Esophagus muscularis mucosa (tissue), 4 donors: ENCODE results near the gene DHRS7C. TPM values are rescaled to one million over a fixed set of nuclear protein-coding genes. Genes with fewer than 3 reads are reported as not detected.
A peak's percentile ranks its signal among the peaks of the same experiment; 100 is the strongest.

Source experiments
- DNase-seq: peaks from one replicate; pipeline ENCODE4 v3.0.0-alpha.2; 2017; ENCODE audit errors: extremely low spot score
- H3K27ac ChIP-seq, 4 donors: fragments of 200-600 bp; sonication (generic); replicated peaks in 1 of 4; 1 replicate in 3 of 4; 2 replicates in 1 of 4; pipeline ENCODE4 v1.5.1; 2016 to 2019; ENCODE audit warnings: mild to moderate bottlenecking in 1 of 4
- H3K27me3 ChIP-seq, 4 donors: fragments of 200-600 bp; sonication (generic); one replicate each; pipeline versions ENCODE4 v1.5.1 to v1.6.0; 2016 to 2019
- H3K36me3 ChIP-seq, 4 donors: fragments of 200-600 bp; sonication (generic); one replicate each; pipeline ENCODE4 v1.5.1; 2016 to 2019
- H3K4me1 ChIP-seq, 4 donors: fragments of 200-600 bp; sonication (generic); one replicate each; pipeline ENCODE4 v1.5.1; 2016 to 2019
- H3K4me3 ChIP-seq, 4 donors: fragments of 200-600 bp; sonication (generic); 1 replicate in 2 of 4; 2 replicates in 2 of 4; pipeline ENCODE4 v1.5.1; 2016 to 2019; ENCODE audit warnings: mild to moderate bottlenecking in 4 of 4, moderate library complexity in 1 of 4
- H3K9me3 ChIP-seq, 4 donors: fragments of 200-600 bp; sonication (generic); 1 replicate in 3 of 4; 2 replicates in 1 of 4; pipeline ENCODE4 v1.5.1; 2016 to 2019
- CTCF ChIP-seq, 3 experiments: fragments of 200-600 bp in 2 of 3; fragments of 450-650 bp in 1 of 3; sonication (generic) in 2 of 3; IDR thresholded peaks; one replicate each; pipeline ENCODE4 v1.5.1; 2017 to 2019; ENCODE audit warnings: antibody characterized with exemption in 3 of 3, mild to moderate bottlenecking in 2 of 3, moderate library complexity in 1 of 3
- EP300 ChIP-seq: sonication (generic); formaldehyde crosslinking; IDR thresholded peaks from one replicate; pipeline ENCODE4 v1.6.1; 2017; ENCODE audit warnings: antibody characterized with exemption
- POLR2A ChIP-seq: fragments of 450-650 bp; IDR thresholded peaks from one replicate; pipeline ENCODE4 v1.6.1; 2017; ENCODE audit warnings: antibody characterized with exemption, moderate library complexity, mild to moderate bottlenecking, low read depth
- POLR2AphosphoS5 ChIP-seq, 2 donors: sonication (generic); formaldehyde crosslinking; IDR thresholded peaks; one replicate each; pipeline ENCODE4 v1.6.1; 2017; ENCODE audit warnings: antibody characterized with exemption in 2 of 2
- WGBS: methylation state at CpG from one replicate; pipeline ENCODE4 v1.1.5; 2018; 5-methylcytosine and 5-hydroxymethylcytosine counted together
- intact Hi-C: fragments of 100-400 bp; cut with DNase I; formaldehyde crosslinking; loops from one replicate; pipeline ENCODE4 v1.15.1; 2023
- total RNA-seq, 4 donors: library from RNA; depleted of rRNA; stranded (reverse); fragments of >200 nt; gene quantifications; one replicate each; pipeline versions ENCODE4 v1.1.0 to v1.2.1, GENCODE V29; 2016

Gene DHRS7C
- total RNA-seq, 4 donors from 2014 or later, result not detected

- DNase-seq, result no peak
- no peaks in the 10 kb centered on the region for H3K4me1 ChIP-seq
- H3K27me3 ChIP-seq, result peaks cover 0 to 9% (median 0%) of the 10 kb centered on the region in 4 donors
- 75% methylated on average over 11 of the region's 11 CpGs for WGBS
- intact Hi-C loops, result loop anchor here (2.0 to 10.0 kb wide), 2 partner anchors 165 to 199 kb away; no protein-coding TSS in a partner anchor
- TF ChIP-seq EP300, result no peak
- no peak for TF ChIP-seq CTCF (IDR thresholded peaks at IDR 0.05)
- H3K27ac ChIP-seq, result no peak overlapping the region
- H3K36me3 ChIP-seq, result no peaks in the 10 kb centered on the region
- H3K9me3 ChIP-seq, result no peaks in the 10 kb centered on the region
- no peak overlapping the region for H3K4me3 ChIP-seq
These were observed 61.5 kb downstream of the DHRS7C start for GRCh38 chr17:9729735-9730420.

GRCh38 chr17:9729034-9729650 is 62.2 kb downstream of the DHRS7C start:
- Histone ChIP-seq H3K27me3 (peaks cover 0 to 9% (median 0%) of the 10 kb centered on the region in 4 donors), H3K4me1 (no peaks in the 10 kb centered on the region), H3K27ac (no peak overlapping the region), H3K36me3 (no peaks in the 10 kb centered on the region), H3K9me3 (no peaks in the 10 kb centered on the region), H3K4me3 (no peak overlapping the region)
- WGBS, result 4% methylated on average over 2 of the region's 2 CpGs
- intact Hi-C loops, result no loop called here
- no peak for DNase-seq
- no peak for TF ChIP-seq POLR2A
- peak in 2 of 3 experiments; percentile 93 to 98 for TF ChIP-seq CTCF (IDR thresholded peaks at IDR 0.05)

GRCh38 chr17:9728564-9728963 is 62.8 kb downstream of the DHRS7C start:
- intact Hi-C loops, result no loop called here
- DNase-seq, result no peak

GRCh38 chr17:9728005-9728404 is 63.4 kb downstream of the DHRS7C start:
- TF ChIP-seq EP300 (no peak), POLR2AphosphoS5 (IDR thresholded peaks at IDR 0.05) (no peak), POLR2A (no peak), CTCF (IDR thresholded peaks at IDR 0.05) (no peak)
- DNase-seq, result no peak
- Histone ChIP-seq H3K27me3 (peaks cover 0 to 9% (median 0%) of the 10 kb centered on the region in 4 donors), H3K4me1 (no peaks in the 10 kb centered on the region), H3K4me3 (no peak overlapping the region), H3K36me3 (no peaks in the 10 kb centered on the region), H3K27ac (no peak overlapping the region), H3K9me3 (no peaks in the 10 kb centered on the region)
- intact Hi-C loops, result no loop called here
- 90% methylated on average over 18 of the region's 18 CpGs for WGBS

More at GRCh38 chr17:9728564-9728963, 62.8 kb downstream of the DHRS7C start:
- H3K9me3 ChIP-seq, result no peaks in the 10 kb centered on the region
- no peaks in the 10 kb centered on the region for H3K4me1 ChIP-seq
- H3K27ac ChIP-seq, result no peak overlapping the region
- H3K4me3 ChIP-seq, result no peak overlapping the region
- H3K36me3 ChIP-seq, result no peaks in the 10 kb centered on the region
- peaks cover 0 to 9% (median 0%) of the 10 kb centered on the region in 4 donors for H3K27me3 ChIP-seq
- no peak for TF ChIP-seq POLR2A
- WGBS, result 68% methylated on average over 11 of the region's 12 CpGs

DNA sequence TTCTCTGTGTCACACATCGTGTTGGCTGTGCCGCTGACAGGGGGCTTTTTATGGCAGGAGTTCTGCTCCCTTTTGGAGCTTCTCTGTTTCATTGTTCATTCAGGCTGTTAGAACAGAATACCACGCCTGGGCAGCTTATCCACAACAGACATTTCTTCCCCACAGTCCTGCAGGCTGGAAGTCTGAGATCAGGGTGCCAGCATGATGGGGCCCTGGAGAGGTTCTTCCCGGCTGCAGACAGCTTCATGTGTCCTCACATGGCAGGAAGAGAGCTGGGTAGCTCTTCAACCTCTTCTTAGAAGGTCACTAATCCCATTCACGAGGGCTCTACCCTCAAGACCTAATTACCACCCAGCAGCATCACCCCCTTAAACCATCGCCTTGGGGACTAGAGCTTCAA is 65.1 kb downstream of the DHRS7C start:
- no peak overlapping the region for H3K4me3 ChIP-seq
- no peaks in the 10 kb centered on the region for H3K36me3 ChIP-seq
- DNase-seq, result no peak
- 56% methylated on average over 6 of the region's 6 CpGs for WGBS
- H3K27me3 ChIP-seq, result peaks cover 0 to 9% (median 0%) of the 10 kb centered on the region in 4 donors
- H3K9me3 ChIP-seq, result no peaks in the 10 kb centered on the region
- intact Hi-C loops, result no loop called here
- H3K27ac ChIP-seq, result no peak overlapping the region
- TF ChIP-seq CTCF (IDR thresholded peaks at IDR 0.05) (no peak), POLR2AphosphoS5 (IDR thresholded peaks at IDR 0.05) (no peak)
- H3K4me1 ChIP-seq, result no peaks in the 10 kb centered on the region
